KMS-11 (cell line): ENCODE results near the gene BBOF1.

ENCODE experiments used
- H2AFZ ChIP-seq: fragments of 200-600 bp; sonication (generic); 2 replicates; pipeline ENCODE4 v1.6.1; 2016; ENCODE audit warnings: antibody characterized with exemption, mixed run types, low read depth
- H3K27ac ChIP-seq: fragments of 200-600 bp; sonication (generic); 2 replicates; pipeline ENCODE4 v1.6.1; 2016; ENCODE audit warnings: mild to moderate bottlenecking, mixed run types
- H3K27me3 ChIP-seq: fragments of 200-600 bp; sonication (generic); 2 replicates; pipeline ENCODE4 v1.6.1; 2017; ENCODE audit warnings: mild to moderate bottlenecking, low read depth, mixed run types, moderate library complexity; ENCODE audit not compliant: insufficient read depth
- H3K36me3 ChIP-seq: fragments of 200-600 bp; sonication (generic); 2 replicates; pipeline ENCODE4 v1.6.1; 2017; ENCODE audit warnings: mild to moderate bottlenecking, mixed run types; ENCODE audit not compliant: insufficient read depth
- H3K4me1 ChIP-seq: fragments of 200-600 bp; sonication (generic); 2 replicates; pipeline ENCODE4 v1.6.1; 2016; ENCODE audit warnings: mild to moderate bottlenecking, low read depth, mixed run types; ENCODE audit not compliant: poor library complexity, severe bottlenecking
- H3K4me2 ChIP-seq: fragments of 200-600 bp; sonication (generic); 2 replicates; pipeline ENCODE4 v1.7.0; 2016; ENCODE audit warnings: mild to moderate bottlenecking, mixed run types
- H3K4me3 ChIP-seq: fragments of 200-600 bp; sonication (generic); IDR thresholded peaks from 2 replicates; pipeline ENCODE4 v1.6.1; 2017; ENCODE audit warnings: low read depth, low read length, mixed read lengths; ENCODE audit not compliant: insufficient read depth
- H3K79me2 ChIP-seq: fragments of 200-600 bp; sonication (generic); 2 replicates; pipeline ENCODE4 v1.6.1; 2016; ENCODE audit warnings: low read depth, mixed run types; ENCODE audit not compliant: insufficient read depth
- H3K9ac ChIP-seq: fragments of 200-600 bp; sonication (generic); 2 replicates; pipeline ENCODE4 v1.6.1; 2016; ENCODE audit warnings: mild to moderate bottlenecking, mixed run types
- H4K20me1 ChIP-seq: fragments of 200-600 bp; sonication (generic); 2 replicates; pipeline ENCODE4 v1.6.1; 2016; ENCODE audit warnings: mild to moderate bottlenecking, mixed run types; ENCODE audit not compliant: insufficient read depth
- CTCF ChIP-seq: fragments of 200-600 bp; sonication (generic); conservative IDR thresholded peaks from 2 replicates; pipeline ENCODE4 v1.6.1; 2017; ENCODE audit warnings: low read depth, mild to moderate bottlenecking, antibody characterized with exemption, low read length, moderate library complexity, mixed read lengths

The BBOF1 gene

GRCh38 chr14:74064883-74065282 lies 45.7 kb downstream of the BBOF1 start:
- Histone ChIP-seq H3K27me3 (no peaks in the 10 kb centered on the region), H2AFZ (no peak overlapping the region), H3K36me3 (no peaks in the 10 kb centered on the region), H3K4me2 (no peak overlapping the region), H3K9ac (no peak overlapping the region), H3K4me3 (no peak overlapping the region), H3K27ac (no peak overlapping the region), H4K20me1 (no peaks in the 10 kb centered on the region), H3K4me1 (no peaks in the 10 kb centered on the region), H3K79me2 (no peaks in the 10 kb centered on the region)
- TF ChIP-seq CTCF: no peak

GRCh38 chr14:74065746-74066575 lies 46.8 kb downstream of the BBOF1 start:
- Histone ChIP-seq H4K20me1 (no peaks in the 10 kb centered on the region), H2AFZ (no peak overlapping the region), H3K4me3 (no peak overlapping the region), H3K4me1 (no peaks in the 10 kb centered on the region), H3K9ac (no peak overlapping the region), H3K4me2 (no peak overlapping the region), H3K79me2 (no peaks in the 10 kb centered on the region), H3K27me3 (no peaks in the 10 kb centered on the region), H3K27ac (no peak overlapping the region), H3K36me3 (no peaks in the 10 kb centered on the region)
- TF ChIP-seq CTCF: no peak

GRCh38 chr14:74077401-74077800 lies 58.3 kb downstream of the BBOF1 start:
- H3K27ac ChIP-seq: no peak overlapping the region
- no peak overlapping the region for H2AFZ ChIP-seq
- H3K9ac ChIP-seq: no peak overlapping the region
- H3K4me3 ChIP-seq: no peak overlapping the region
- H3K4me1 ChIP-seq: no peaks in the 10 kb centered on the region
- H3K4me2 ChIP-seq: no peak overlapping the region
- no peaks in the 10 kb centered on the region for H3K27me3 ChIP-seq
- no peaks in the 10 kb centered on the region for H4K20me1 ChIP-seq
- TF ChIP-seq CTCF: no peak
- no peaks in the 10 kb centered on the region for H3K36me3 ChIP-seq
- no peaks in the 10 kb centered on the region for H3K79me2 ChIP-seq

- H3K4me3 ChIP-seq: no peak overlapping the region
- TF ChIP-seq CTCF: no peak
- no peaks in the 10 kb centered on the region for H3K27me3 ChIP-seq
- peaks cover 4% of the 10 kb centered on the region for H3K4me1 ChIP-seq
- no peaks in the 10 kb centered on the region for H3K36me3 ChIP-seq
- no peak overlapping the region for H3K9ac ChIP-seq
- peaks cover 6% of the 10 kb centered on the region; the same call in 1 of the 2 replicates for H3K79me2 ChIP-seq
- H4K20me1 ChIP-seq: no peaks in the 10 kb centered on the region
- H3K4me2 ChIP-seq: no peak overlapping the region
- H3K27ac ChIP-seq: no peak overlapping the region
- no peak overlapping the region for H2AFZ ChIP-seq
Observed at GRCh38 chr14:74080820-74081460, 61.8 kb downstream of the BBOF1 start.
